Eye (tissue), 1 donor: ENCODE measurements around the gene MAPK1.
"Not testable (repeated sequence)": the region's sequence is repeated elsewhere in the genome, so short reads cannot be mapped to it uniquely, and the experiment has no call there.

Experiments used
- DNase-seq: peaks from one replicate; pipeline ENCODE4 v3.0.0-alpha.2; 2015

Gene MAPK1

DNA sequence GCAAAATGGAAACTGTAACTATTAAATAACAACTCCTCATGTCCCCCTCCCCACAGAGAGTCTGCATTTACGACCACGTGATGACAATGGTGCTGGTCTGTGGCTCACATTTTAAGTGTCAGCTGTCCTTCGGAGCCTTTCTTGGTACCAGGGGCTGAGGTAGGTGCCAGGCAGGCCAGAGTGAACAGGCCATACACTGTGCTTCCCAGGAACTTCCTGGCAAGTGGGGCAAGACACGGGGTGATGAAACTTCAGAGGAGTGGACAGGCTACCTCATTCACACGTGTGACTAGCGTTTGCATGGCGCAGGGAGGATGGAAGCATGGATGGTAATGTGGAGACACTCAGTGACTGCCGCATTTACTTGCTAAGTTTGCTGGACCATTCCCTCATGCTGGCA lies 121.5 kb downstream of the MAPK1 start:
- no peak for DNase-seq

DNA sequence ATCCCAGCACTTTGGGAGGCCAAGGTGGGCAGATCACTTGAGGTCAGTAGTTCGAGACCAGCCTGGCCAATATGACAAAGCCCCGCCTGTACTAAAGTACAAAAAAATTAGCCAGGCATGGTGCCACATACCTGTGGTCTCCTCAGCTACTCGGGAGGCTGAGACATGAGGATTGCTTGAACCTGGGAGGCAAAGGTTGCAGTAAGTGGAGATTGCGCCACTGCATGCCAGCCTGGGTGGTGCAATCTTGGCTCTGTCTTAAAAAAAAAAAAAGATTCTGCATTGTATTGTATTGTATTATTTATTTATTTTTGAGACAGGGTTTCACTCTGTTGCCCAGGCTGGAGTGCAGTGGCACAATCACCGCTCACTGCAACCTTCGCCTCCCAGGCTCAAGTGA lies 122.5 kb downstream of the MAPK1 start:
- DNase-seq, result not testable (repeated sequence)

DNA sequence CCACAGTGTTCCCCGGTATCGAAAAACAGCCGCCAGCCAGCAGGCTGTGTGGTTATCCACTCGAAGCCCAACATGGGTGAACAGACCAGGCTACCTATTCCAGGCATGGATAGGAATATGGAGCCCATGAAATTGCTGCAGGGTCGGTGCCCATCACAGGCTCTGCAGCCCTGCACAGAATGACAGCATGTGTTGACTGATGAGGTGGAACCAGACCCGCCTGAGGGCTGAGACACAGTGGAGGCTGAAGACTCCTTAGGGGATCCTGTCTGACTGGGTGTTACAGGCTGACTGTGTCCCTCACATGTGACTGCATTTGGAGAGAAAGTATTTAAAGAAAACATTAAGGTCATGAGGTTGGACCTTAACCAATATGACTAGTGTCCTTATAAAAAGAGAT lies 125.7 kb downstream of the MAPK1 start:
- no peak for DNase-seq

DNA sequence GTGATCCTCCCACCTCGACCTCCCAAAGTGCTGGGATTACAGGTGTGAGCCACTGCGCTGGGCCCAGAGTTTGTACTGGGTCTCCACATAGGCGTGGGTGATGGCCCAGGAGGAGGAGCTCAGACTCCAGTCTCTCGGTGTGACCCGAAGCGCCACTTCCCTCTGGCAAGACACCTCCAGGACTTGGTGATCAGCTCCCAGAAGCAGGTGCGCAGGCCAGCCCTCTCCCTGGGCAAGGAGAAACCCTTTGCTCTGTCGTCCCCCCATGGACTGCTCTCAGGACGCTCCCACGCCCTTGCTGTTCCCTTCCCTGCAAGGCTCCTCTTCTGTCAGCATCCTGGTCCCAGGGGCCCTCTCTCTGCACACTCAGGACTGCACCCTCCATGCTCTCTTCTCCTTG lies 126.4 kb downstream of the MAPK1 start:
- DNase-seq, result no peak

DNA sequence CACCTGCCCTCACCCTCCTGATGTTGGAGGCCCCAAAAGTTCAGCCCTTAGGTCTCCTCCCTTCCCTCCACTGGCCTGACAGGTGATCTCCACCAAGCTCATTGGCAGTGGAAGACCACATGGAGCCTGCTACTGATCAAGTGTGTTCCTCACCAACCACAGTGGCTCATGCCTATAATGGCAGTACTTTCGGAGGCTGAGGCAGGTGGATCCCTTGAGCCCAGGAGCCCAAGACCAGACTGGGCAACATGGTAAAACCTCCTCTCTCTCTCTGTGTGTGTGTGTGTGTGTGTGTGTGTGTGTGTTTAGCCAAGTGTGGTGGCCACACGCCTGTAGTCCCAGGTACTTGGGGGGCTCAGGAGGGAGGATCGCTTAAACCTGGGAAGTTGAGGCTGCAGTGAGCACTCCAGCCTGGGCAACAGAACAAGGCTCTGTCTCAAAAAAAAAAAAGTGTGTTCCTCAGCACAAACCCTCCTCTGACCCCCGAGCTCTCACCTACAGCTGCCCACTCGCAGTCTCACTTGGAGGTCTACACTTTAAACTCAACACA lies 127.5 kb downstream of the MAPK1 start:
- DNase-seq, result no peak

DNA sequence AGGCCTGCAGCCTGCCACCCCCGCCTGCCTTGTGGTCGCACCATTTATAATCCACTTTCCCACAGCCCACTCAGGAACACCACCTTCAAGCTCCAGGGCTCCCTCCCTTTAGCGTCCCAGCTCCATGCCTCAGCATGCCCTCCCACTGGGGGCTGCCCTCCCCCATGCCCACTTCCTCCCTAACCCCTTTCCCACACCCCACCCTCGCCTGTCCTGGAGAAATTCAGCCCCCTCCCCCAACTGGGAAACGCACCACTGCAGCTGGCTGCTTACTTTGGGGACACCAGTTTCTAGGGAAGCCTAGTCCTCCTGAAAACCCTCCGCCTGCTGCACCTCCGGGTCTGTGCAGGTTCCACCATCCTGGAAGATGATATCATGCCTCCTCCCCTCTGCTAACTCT lies 128.5 kb downstream of the MAPK1 start:
- DNase-seq, result no peak

DNA sequence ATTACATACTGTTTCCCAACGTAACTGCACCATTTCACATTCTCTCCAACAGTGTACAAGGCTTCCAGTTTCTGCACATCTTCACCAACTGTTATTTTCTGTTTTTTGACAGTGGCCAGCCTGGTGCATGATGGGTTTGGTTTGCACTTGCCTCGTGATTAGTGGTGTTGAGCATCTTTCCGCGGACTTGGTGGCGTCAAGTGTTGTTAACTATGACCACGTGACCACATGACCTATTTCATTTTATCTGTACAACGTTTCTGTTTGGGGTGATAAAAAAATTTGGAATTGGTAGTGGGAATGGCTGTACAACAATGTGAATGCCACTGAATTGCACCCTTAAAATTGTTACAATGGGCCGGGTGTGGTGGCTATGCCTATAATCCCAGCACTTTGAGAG lies 129.4 kb downstream of the MAPK1 start:
- no peak for DNase-seq

DNA sequence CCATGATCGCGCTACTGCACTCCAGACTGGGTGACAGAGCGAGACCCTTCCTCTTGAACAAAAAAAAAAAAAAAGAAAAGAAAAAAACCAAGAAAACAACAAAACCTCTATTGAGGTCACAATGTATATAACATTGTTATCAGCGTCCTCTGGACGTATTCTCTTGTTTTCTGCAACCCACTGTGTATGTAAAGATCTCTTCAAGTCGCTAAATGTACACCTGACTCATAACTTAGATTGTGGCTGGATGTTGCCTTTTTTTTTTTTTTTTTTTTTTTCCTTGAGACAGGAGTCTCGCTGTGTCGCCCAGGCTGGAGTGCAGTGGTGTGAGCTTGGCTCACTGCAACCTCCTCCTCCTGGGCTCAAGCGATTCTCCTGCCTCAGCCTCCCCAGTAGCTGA lies 130.5 kb downstream of the MAPK1 start:
- no peak for DNase-seq

DNA sequence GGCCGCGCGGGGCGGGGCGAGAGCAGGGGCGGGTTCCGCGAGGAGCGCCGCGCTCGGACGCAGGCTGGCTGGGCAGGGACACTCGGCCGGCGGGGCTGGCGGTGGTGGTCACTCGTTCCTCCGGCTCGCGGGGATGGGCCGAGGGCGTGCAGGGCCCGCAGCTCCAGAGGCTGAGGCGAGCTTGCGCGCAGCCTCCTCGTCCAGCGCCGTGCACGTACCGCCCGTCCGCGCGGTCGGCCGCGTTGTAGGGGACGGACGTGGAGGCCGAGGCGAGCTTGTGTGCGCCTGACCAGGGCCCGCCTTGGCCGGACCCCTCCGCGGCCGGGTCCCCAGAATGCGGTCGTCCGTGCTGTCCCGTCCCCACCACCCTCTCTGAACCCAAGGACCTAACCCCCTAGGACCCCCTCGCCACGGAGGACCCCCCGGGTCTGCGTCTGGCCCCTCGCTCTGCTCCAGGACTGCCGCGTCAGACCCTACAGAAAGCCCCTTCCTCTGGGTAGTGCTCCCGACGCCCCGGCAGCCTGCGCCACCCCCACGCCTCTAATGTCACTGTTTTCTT lies 131.3 kb downstream of the MAPK1 start:
- no peak for DNase-seq

DNA sequence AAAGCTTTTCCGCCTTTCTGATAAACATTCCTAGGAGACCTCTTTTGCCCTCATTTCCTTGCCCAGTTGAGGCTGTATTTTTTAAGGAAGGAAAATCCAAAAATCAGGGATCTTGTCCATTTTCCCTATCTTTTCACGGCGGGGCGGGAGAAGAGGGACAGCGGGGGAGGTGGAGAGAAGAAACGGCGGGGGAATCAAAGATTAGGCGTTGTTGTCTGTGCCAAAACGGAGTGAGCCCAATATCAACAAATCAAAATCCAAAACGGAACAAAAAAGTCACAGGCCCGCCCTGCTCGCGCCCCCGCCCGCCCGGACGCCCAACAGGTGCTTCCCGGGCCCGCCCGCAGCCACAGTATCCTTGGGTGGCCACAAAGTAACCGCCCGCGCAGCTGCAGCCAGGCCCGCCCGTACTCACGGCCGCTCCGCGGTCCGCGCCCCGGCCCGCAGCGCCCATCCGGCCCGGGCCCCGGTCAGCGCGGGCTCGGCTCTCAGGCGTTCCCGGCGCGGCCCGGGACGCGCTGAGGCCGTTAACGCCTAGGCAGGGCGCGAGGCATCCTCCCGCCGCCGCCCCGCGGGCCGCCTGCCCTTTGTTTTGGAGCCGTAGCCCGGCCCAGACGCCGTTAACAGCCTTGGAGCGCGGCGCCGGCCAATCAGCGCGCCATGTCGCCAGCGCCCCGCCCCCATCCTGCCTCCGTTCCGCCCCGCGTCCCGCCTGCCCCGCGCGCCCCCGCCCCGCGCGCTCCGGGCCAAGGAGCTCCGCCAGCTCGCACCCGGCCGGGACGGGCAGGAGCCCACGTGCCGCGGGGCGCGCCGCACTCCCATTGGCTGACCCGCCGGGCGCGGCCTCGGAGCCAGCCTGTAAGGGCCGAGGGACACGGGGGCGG lies 132.0 kb downstream of the MAPK1 start, which contains the start of gene YPEL1:
TSS of gene YPEL1 (minus strand) at position 595 of the 884 bp plus-strand sequence. CDS start 25,050 bp downstream, outside the sequence.
- peak; percentile 99 for DNase-seq

DNA sequence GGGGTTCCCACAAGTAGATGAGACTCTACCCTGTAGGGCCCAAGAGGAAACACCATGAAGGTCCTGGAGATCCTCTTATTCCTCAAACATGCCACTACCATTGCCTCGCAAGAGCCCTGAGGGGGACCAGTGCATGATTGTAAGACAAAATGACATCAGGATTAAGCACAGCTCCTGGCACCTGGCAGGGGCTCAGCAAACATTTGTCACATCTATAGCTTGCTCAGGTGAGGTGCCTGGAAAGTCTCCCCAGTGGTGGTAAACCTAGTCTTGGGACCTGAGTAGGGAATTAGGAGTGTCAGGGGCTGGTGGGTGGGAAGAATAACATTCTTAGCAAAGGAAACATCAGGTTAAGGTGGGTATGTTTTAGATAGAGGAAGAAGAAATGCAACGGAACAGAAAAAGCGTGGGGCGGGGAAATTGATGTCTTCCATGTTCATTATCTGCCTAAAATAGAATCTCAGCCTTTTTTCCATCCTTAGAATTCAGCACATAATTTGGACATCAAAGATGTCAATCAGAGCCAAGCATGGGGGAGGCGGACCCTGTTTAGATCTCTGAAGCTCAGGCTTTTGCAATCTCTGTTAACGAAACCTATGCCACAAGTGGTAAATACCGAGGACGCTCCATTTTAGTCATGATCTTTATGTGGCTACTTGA lies 132.8 kb downstream of the MAPK1 start:
- no peak for DNase-seq

DNA sequence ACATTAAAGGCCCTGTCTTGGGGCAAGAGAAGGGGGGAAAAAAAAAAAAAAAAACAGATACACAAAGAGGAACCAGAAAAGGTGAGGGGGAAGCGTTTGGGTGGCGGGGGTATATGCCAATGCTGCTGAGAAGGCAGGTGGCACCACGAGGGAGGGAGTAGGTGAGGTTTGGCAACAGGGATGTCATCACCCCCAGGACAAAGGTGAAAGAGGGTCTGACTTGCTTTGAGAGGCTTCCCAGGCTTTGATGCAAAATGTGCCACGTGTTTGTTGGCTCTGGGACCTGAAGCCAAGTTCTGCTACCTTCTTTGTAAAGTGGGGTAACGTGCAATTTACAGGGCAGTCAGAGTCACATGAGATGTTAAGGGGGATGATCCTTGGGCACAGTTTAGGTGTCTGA lies 135.9 kb downstream of the MAPK1 start:
- no peak for DNase-seq

DNA sequence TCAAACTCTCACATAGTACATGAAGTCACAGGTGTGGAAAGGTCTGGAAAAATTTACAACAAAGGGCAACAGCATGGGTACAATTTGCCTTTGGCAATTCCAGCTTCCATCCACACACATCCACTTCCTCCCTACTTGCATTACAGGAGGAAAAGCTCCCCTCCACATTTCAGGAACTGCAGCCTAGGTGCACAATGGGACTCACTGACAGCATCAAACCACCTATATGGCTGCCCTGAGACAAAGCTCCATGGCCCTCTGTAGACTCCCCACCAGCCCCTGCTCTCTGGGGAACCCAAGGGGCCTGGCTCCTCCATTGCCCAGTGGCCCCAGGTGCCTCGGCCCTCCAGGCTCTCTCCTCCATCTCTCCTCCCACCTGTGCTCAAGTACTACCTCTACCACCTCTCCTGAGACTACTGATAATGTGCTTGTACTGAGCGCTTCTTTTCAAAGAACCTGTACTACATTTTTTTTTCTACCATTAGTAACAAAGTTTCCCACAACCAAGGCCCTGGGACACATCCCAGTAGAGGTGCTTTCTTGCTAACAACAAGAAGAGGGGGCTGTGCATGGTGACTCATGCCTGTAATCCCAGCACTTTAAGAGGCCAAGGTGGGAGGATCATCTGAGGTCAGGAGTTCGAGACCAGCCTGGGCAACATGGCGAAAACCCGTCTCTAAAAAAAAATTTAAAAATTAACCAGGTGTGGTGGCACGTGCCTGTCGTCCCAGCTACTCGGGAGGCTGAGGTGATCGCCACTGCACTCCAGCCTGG lies 136.7 kb downstream of the MAPK1 start:
- no peak for DNase-seq

DNA sequence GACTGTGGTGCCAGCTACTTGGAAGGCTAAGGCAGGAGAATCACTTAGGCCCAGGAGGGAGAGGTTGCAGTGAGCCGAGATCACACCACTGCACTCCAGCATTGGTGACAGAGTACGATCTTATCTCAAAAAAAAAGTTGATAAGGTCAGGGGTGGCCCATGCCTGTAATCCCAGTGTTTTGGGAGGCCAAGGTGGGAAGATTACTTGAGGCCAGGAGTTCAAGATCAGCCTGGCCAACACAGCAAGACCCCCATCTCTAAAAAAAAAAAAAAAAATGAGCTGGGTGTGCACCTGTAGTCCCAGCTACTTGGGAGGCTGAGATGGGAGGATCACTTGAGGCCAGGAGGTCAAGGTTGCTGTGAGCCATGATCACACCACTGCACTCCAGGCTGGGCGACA lies 138.3 kb downstream of the MAPK1 start:
- DNase-seq, result not testable (repeated sequence)

DNA sequence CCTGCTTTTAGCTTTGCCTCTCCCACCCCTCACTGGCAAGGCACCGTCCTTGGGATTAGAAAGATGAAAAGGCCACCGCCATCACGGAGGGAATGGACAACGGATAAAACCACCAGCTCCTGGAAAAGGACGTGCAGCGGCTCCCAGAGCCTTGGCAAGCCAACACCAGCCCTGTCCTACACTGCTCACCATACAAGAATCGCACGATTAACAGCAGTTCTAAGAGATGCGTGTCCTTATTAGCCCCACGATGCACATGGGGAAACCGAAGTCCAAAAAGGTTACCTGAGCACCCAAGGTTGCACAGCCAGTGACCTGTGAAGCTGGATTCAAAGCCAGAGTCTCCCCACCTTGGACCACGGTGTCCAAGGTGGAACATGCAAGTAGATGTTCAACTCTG lies 139.2 kb downstream of the MAPK1 start:
- no peak for DNase-seq

DNA sequence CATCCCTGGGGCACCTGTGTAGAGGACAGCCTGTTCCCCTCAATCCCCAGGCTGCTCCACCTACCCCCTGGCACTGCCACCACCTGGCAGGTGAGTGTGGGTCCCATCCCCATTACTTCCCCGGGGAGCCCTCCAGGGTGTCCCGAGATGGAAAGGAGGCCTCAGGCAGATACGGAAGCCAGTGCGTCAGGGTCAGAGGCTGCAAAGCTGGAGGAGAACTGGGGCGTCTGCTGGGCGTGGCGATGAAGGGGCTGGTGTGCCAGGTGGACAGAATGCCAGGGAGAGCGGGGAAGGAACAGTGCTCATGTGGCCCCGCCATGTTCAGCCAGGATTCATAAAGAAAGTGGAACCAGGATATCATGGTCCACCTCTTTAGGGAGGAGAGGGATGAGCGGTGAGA lies 139.7 kb downstream of the MAPK1 start:
- no peak for DNase-seq

DNA sequence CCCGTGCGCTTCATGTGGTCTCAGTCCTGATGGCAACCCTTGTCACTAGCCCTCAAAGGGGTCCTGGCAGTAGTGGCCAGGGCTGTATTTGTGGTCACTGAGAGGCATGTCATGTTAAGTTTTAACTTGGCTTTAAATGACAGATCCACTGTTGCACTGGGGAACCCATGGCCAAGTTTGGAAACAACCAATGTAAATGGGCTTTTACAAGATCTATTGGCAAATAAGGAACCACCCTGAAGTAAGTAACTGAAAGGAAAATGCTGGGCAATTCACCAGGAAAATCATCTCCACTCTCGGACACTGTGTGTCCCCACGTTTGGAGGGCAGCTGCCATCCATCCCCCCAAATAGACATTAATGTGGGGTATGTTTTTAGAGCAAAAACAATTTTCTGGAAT lies 140.3 kb downstream of the MAPK1 start:
- DNase-seq, result no peak

DNA sequence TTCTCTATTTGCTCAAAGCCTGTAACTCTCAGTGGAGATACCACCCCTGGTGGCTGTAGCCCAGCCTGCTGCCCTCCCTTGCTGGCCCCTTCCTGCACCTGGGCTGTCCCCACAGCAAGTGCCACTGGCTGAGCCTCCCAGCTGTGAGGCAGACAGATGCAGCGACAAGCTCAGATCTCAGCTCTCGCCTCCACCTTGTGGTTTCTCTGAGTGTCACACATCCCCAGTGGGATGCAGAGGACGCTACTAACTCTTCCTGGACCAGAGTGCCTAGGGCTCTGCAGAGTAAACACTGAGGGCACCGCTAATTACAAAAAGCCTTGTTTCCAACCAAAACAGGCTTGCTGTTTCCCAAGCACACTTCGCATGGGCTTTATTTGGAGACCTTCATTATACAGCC lies 140.8 kb downstream of the MAPK1 start:
- peak; percentile 54 for DNase-seq

DNA sequence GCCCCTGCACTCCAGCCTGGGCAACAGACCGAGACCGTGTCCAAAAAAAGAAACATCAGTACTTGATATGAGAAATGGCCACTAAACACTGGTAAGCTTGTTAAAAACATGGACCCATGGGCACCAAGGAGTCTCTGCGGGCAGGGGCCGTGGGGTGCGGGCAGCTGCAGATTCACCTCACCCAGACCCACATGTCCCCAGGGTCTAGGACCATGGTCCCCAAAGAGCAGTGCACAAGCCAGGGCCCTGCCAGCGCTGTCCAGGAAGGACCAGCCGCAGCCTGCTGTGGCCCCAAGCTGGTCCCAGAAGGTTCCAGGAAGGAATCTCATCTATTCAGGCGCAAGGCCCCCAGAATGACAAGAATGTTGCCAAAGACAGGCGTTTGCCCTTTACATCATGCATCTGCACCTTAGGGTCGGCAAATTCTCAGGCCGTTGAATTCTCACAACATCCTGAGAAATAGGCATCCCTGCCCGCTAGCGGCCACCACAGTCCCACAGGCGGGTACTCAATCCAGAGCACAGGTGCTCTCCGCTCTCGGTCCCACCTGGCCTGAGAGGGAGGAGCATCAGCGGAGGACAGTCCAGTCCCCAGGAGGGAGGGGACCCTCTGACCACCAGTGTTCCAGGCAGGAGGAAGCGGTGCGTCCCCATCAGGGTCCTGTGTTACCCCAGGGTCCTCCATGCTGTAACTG lies 141.3 kb downstream of the MAPK1 start:
- DNase-seq, result no peak

DNA sequence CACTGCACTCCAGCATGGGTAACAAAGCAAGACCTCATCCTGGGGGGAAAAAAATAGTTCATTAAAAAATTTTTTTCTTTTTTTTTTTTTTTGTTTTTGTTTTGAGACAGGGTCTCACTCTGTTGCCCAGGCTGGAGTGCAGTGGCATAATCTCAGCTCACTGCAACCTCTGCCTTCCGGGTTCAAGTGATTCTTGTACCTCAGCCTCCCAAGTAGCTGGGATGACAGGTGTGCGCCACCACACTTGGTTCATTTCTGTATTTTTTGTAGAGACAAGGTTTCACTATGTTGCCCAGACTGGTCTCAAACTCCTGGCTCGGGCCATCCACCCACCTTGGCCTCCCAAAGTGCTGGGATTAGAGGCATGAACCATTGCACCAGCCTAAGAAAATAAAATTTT lies 142.9 kb downstream of the MAPK1 start:
- not testable (repeated sequence) for DNase-seq

DNA sequence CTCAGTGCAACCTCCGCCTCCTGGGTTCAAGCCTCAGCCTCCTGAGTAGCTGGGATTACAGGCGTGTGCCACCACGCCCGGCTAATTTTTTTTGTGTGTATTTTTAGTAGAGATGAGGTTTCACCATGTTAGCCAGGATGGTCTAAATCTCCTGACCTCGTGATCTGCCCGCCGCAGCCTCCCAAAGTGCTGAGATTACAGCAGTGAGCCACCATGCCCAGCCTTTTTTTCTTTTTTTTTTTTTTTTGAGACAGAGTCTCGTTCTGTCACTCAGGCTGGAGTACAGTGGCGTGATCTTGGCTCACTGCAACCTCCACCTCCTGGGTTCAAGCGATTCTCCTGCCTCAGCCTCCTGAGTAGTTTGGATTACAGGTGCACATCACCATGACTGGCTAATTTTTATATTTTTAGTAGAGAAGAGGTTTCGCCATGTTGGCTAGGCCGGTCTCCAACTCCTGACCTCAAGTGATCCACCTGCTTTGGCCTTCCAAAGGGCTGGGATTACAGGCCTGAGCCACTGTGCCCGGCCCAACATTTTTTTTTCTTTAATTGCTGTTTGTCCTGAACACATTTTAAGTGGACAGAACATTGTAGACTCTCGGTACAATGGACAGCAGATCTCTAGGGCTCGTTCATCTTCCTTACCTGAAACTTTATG lies 146.1 kb downstream of the MAPK1 start:
- DNase-seq, result not testable (repeated sequence)
